NCI-H146 treated with DMSO at 0.1 percent for 48 hours (cell line): ENCODE data around the gene LZTR1.

ENCODE experiments used
- DNase-seq: peaks from one replicate; lab custom pipeline; 2025; ENCODE audit not compliant: unreplicated experiment; lab: John Stamatoyannopoulos, UW

LZTR1 gene

GRCh38 chr22:21014202-21014725 is 32.2 kb downstream of the LZTR1 start:
- DNase-seq = peak; percentile 80

- peak; percentile 59 for DNase-seq
These were observed 32.8 kb downstream of the LZTR1 start, which contains the start of gene P2RX6 for GRCh38 chr22:21014726-21015465. TSS of gene P2RX6 (plus strand) at chr22:21015165. CDS start at chr22:21015175, 10 bp downstream.

GRCh38 chr22:21015466-21016006 is 33.4 kb downstream of the LZTR1 start:
- no peak for DNase-seq

DNA sequence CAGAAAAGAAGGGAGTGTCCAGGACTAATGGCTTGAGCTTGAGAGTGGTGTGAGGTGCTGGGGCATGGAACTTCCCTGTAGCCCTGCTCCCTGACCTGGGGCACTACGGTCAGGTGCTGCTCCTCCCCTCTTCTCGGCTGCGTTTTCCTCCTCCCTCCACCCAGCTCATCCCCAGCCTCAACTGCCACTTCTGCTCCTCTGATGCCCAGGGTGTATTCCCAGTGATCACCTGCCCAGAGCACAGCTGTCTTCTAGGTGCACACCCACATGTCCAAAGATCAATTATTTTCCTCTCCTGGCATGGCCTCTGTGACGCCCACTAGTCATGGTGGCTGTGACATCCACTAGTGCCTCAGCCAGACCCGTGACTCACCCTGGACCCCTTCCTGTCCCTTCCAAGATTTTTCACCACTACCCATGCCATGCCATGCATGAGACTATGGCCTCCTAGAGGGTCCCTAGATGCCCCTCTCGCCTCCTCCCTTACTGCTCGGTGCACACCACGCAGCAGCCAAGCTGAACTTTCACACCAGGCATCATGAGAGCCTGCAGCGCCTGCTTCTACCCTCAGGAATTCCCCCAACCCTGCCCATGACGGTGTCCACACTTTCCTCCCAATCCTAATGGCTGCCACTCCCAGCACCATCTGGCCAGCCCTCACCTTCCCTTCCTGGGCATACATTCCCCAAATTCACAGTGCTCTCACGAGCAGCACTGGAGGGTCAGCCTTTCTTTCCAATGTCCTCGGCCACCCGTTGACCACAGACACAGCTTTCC is 34.7 kb downstream of the LZTR1 start:
- DNase-seq = no peak

DNA sequence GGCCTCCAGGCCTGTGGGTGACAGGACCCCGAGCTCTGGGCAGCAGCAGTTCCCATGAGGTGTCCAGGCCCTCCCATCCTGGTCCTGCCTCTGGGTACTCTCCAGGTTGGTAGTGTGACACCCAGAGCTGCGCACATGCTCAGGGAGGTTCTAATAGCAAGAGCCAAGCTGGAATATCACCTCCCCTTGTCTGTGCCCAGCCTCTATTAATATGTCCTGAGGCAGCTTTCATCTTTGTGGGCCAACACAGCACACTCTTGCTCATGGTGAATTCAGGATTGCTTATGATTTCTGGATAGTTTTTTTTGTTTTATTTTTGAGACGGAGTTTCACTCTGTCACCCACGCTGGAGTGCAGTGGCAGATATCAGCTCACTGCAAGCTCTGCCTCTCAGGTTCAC is 36.2 kb downstream of the LZTR1 start:
- DNase-seq = no peak

GRCh38 chr22:21020802-21021429 is 38.8 kb downstream of the LZTR1 start:
- DNase-seq = peak; percentile 2

- no peak for DNase-seq
These were observed 40.4 kb downstream of the LZTR1 start for GRCh38 chr22:21022507-21022906.

- DNase-seq = no peak
These were observed 41.0 kb downstream of the LZTR1 start for GRCh38 chr22:21022955-21023614.

DNA sequence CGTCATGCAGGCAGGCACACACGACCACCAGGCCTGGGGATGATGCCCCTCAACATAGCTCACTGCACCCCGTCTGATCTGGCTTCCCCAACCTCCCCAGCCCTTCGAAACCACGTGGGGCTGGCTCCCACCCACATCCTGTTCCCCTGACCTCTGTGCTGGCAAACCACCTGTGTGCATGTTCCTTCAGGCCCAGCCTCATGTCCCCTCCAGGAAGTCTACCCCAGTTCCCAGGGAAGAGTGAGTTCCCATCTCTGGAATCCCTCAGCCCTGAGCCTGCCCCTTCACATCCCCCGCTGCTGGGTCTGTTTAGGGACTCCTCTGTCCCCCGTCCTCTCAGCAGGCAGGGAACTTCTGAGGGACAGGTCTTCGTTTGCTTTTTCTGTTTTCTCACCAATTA is 43.2 kb downstream of the LZTR1 start:
- DNase-seq = no peak

DNA sequence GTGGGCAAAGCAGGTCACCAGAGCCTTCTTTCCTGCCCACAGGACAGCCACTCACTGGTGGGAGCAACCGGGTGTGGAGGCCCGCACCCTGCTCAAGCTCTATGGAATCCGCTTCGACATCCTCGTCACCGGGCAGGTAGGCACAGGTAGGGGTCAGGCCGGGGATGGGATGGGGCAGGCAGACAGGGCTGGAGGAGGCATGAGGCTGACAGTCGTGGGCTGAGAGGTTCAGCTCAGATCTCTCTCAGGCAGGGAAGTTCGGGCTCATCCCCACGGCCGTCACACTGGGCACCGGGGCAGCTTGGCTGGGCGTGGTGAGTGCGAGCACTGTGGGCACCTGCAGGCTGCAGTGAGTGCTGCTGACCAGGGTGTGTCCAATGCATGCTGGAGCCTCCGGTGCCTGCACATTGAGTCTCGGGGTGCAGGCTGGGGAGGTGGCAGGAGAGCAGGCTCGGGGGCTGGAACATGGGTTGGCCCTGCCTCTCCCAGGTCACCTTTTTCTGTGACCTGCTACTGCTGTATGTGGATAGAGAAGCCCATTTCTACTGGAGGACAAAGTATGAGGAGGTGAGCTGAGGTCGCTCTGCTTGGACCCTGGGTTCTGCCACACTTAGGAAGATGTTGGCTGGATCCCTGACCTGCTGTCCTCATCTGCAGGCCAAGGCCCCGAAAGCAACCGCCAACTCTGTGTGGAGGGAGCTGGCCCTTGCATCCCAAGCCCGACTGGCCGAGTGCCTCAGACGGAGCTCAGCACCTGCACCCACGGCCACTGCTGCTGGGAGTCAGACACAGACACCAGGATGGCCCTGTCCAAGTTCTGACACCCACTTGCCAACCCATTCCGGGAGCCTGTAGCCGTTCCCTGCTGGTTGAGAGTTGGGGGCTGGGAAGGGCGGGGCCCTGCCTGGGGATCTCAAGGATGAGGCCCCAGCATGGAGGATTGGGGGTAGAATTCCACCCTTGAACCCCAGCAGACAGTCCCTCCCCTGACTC is 44.0 kb downstream of the LZTR1 start:
- DNase-seq = no peak

GRCh38 chr22:21026783-21027692 is 44.9 kb downstream of the LZTR1 start:
- no peak for DNase-seq

DNA sequence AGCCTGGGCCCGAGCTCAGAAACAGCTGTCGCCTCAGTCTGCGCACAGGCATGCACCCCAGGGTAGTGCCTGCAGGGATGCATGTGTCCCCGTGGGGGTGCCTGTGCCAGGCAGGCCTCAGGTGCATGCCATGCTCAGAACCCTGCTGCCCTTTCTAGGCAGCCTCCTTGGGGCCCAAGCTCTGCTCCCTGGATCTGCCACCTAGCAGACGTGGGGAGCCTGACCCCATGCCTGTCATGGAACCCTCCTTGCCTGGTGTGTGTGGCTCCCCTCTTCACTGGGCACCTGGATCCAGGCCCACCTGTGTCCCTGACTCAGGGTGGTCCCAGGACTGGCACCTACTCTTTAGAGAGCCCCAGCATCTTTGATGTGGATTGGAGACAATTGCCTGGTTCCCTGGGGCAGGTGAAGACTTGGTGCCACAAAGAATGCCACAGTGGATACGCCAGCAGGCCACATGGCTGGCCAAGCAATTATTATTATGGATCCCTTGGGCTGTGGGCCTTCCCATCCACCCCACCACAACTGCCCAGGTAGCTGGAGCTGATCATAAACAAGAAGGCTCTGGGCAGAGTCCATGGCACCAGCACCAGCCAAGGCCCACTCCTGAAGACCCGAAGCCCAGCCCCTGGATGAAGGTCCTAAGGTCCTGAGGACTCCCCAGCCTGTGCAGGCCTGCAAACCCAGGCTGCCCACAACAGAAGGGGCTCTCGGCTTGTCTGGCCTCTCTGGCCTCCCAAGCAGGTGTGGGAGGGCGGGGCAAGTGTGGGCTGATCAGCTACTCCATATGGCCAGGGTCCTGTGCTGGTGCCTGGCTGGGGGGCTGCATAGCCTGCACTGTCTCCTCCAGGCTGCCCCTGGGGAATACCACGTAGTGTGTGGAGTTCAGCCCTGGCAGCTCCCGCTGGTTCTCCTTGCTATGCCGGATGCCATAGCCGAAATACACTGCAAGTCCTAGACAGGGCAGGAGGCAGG is 46.5 kb downstream of the LZTR1 start:
- no peak for DNase-seq

DNA sequence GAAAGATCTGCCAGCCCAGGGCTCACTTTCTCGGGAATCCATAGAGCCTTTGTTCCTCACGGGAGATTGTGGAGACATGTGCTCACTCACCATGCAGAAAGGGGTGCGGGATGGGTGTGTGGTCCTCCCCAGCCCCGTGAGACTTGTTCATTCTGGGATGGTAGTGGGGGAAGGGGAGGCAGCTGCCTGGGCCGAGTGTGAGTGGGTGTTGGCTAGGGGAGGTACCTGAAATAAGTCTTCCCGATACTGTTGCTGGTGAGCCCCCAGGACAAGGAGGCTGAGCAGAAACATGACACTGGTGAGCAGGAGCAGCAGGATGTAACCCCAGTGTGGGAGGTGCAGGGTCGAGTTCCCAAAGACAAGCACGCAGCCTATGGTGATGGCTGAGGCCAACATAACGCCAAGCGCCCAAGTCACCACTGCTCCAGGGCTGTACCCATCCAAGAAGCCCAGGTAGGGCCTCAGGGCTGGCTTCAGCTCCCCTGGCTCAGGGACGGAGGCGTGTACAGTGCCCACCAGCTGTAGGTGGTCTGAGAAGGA is 47.5 kb downstream of the LZTR1 start:
- no peak for DNase-seq

DNA sequence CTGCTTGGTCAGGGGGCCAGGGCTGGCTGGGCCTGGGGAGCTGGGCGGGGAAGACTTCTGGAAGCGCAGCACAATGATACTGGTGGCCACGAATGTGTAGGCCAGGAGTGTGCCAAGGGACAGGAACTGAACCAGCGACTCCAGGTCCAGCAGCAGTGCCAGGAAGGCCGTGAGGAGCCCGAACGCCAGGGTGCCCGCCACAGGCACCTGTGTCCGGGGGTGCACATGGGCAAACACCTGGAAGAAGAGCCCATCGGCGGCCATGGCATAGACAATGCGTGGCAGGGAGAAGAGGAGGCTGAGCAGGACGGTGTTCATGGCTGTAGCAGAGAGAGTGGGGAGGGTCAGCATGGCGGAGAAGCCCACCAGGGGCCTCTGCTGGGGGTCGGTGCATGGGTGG is 47.9 kb downstream of the LZTR1 start:
- DNase-seq = no peak

DNA sequence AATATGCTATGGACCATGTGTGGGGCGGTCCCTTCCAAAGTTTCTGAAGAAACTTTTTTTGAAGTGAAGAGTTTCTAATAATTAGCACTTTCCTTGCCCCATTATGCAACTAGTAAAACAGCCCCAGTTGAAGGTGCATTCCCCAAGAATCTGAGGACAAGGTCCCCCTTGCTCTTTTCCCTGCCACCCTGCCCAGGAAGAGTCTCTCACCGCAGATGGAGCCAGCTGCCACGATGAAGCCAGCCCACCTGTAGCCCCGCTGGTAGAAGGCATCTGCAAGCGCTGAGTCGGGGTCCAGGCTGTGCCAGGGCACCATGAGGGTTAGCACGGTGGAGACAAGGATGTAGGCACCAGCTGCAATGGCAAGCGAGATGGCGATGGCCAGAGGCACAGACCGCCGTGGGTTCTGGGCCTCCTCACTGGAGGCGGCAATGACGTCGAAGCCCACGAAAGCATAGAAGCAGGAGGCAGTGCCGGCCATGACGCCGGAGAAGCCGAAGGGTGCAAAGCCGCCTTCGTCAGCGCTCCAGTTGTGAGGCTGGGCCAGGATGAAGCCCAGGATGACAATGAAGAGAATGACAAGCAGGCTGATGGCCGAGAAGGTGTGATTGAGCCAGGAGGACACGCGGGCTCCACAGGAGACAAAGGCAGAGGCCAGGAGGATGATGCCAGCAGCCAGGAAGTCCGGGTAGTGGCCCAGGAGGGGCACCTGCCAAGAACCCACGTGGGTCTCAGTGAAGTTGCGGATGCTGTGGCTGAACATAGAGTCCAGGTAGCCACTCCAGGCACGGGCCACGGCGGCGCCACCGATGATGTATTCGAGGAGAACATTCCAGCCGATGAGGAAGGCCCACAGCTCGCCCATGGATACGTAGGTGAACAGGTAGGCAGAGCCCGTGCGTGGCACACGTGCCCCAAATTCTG is 48.8 kb downstream of the LZTR1 start:
- no peak for DNase-seq

GRCh38 chr22:21031545-21032036 is 49.5 kb downstream of the LZTR1 start:
- no peak for DNase-seq
